Measurements from ENCODE around the gene SIK3.

Gene SIK3

GRCh38 chr11:116973270-116973669 is 125.0 kb downstream of the SIK3 start:
- Histone ChIP-seq H3K9me3 (replicated peaks; ENCODE audit: insufficient read depth, low read length) (no peaks in the 10 kb centered on the region), H3K79me2 (ENCODE audit: low read length) (peaks cover 89% of the 10 kb centered on the region), H3K4me2 (ENCODE audit: low read depth, low read length) (no peak overlapping the region), H3K9ac (ENCODE audit: low read length) (no peak overlapping the region), H3K4me1 (ENCODE audit: low read length) (no peaks in the 10 kb centered on the region), H3K9me2 (replicated peaks; ENCODE audit: insufficient read depth, low read length) (no peaks in the 10 kb centered on the region), H4K20me1 (ENCODE audit: insufficient read depth, low read length) (no peaks in the 10 kb centered on the region), H2AFZ (ENCODE audit: low read length) (no peak overlapping the region), H3K27ac (ENCODE audit: low read length) (no peak overlapping the region), H3F3A (ENCODE audit: insufficient read depth, low read length) (no peaks in the 10 kb centered on the region), H3K36me3 (replicated peaks; ENCODE audit: insufficient read depth, low read length) (no peaks in the 10 kb centered on the region), H3K4me3 (ENCODE audit: low read length) (no peak overlapping the region), H3K27me3 (replicated peaks; ENCODE audit: insufficient read depth, low read length) (no peaks in the 10 kb centered on the region)
- TF ChIP-seq EZH2phosphoT487 (IDR thresholded peaks at IDR 0.05; ENCODE audit: low read length): no peak
- no peak for TF ChIP-seq CTCF (IDR thresholded peaks at IDR 0.05; ENCODE audit: low read length)
- no peak for TF ChIP-seq EZH2 (optimal IDR thresholded peaks at IDR 0.05; ENCODE audit: low read depth, low read length)
- no peak for DNase-seq

GRCh38 chr11:116972691-116973090 is 125.5 kb downstream of the SIK3 start:
- Histone ChIP-seq H3K9me3 (replicated peaks; ENCODE audit: insufficient read depth, low read length) (no peaks in the 10 kb centered on the region), H3K4me3 (ENCODE audit: low read length) (no peak overlapping the region), H3K4me2 (ENCODE audit: low read depth, low read length) (no peak overlapping the region), H3K4me1 (ENCODE audit: low read length) (no peaks in the 10 kb centered on the region), H3K79me2 (ENCODE audit: low read length) (peaks cover 89% of the 10 kb centered on the region), H2AFZ (ENCODE audit: low read length) (no peak overlapping the region), H4K20me1 (ENCODE audit: insufficient read depth, low read length) (no peaks in the 10 kb centered on the region), H3K9me2 (replicated peaks; ENCODE audit: insufficient read depth, low read length) (no peaks in the 10 kb centered on the region), H3K27ac (ENCODE audit: low read length) (no peak overlapping the region), H3K27me3 (replicated peaks; ENCODE audit: insufficient read depth, low read length) (no peaks in the 10 kb centered on the region), H3K36me3 (replicated peaks; ENCODE audit: insufficient read depth, low read length) (no peaks in the 10 kb centered on the region), H3K9ac (ENCODE audit: low read length) (no peak overlapping the region), H3F3A (ENCODE audit: insufficient read depth, low read length) (no peaks in the 10 kb centered on the region)
- no peak for TF ChIP-seq CTCF (IDR thresholded peaks at IDR 0.05; ENCODE audit: low read length)
- no peak for DNase-seq

GRCh38 chr11:116970485-116971292 is 127.5 kb downstream of the SIK3 start:
- Histone ChIP-seq H3K4me2 (ENCODE audit: low read depth, low read length) (no peak overlapping the region), H3K4me1 (ENCODE audit: low read length) (no peaks in the 10 kb centered on the region), H3K36me3 (replicated peaks; ENCODE audit: insufficient read depth, low read length) (no peaks in the 10 kb centered on the region), H3K9me3 (replicated peaks; ENCODE audit: insufficient read depth, low read length) (no peaks in the 10 kb centered on the region), H3F3A (ENCODE audit: insufficient read depth, low read length) (no peaks in the 10 kb centered on the region), H3K27ac (ENCODE audit: low read length) (no peak overlapping the region), H3K27me3 (replicated peaks; ENCODE audit: insufficient read depth, low read length) (no peaks in the 10 kb centered on the region), H3K4me3 (ENCODE audit: low read length) (no peak overlapping the region), H3K79me2 (ENCODE audit: low read length) (peaks cover 93% of the 10 kb centered on the region), H2AFZ (ENCODE audit: low read length) (no peak overlapping the region), H3K9ac (ENCODE audit: low read length) (no peak overlapping the region), H4K20me1 (ENCODE audit: insufficient read depth, low read length) (no peaks in the 10 kb centered on the region), H3K9me2 (replicated peaks; ENCODE audit: insufficient read depth, low read length) (no peaks in the 10 kb centered on the region)
- no peak for DNase-seq
- TF ChIP-seq EZH2phosphoT487 (IDR thresholded peaks at IDR 0.05; ENCODE audit: low read length): no peak
- no peak for TF ChIP-seq EZH2 (optimal IDR thresholded peaks at IDR 0.05; ENCODE audit: low read depth, low read length)
- TF ChIP-seq CTCF (IDR thresholded peaks at IDR 0.05; ENCODE audit: low read length): no peak

Data from MM.1S (cell line).